NCI-H524 treated with DMSO at 0.1 percent for 48 hours (cell line): ENCODE results near the gene ARHGAP45.

Source experiments
- DNase-seq: peaks from one replicate; lab custom pipeline; 2025; lab: John Stamatoyannopoulos, UW

The ARHGAP45 gene

GRCh38 chr19:1054102-1055027 lies 12.6 kb upstream of the ARHGAP45 start:
- DNase-seq = no peak

- DNase-seq = no peak
Measured at GRCh38 chr19:1055028-1055425, 11.9 kb upstream of the ARHGAP45 start.

GRCh38 chr19:1055886-1056620 lies 10.9 kb upstream of the ARHGAP45 start:
- no peak for DNase-seq

GRCh38 chr19:1057176-1057855 lies 9.7 kb upstream of the ARHGAP45 start:
- no peak for DNase-seq

- no peak for DNase-seq
Measured at GRCh38 chr19:1058112-1058511, 8.9 kb upstream of the ARHGAP45 start.

GRCh38 chr19:1060689-1061088 lies 6.3 kb upstream of the ARHGAP45 start:
- no peak for DNase-seq

GRCh38 chr19:1061987-1062386 lies 5.0 kb upstream of the ARHGAP45 start:
- no peak for DNase-seq

GRCh38 chr19:1062387-1063029 lies 4.5 kb upstream of the ARHGAP45 start:
- no peak for DNase-seq

GRCh38 chr19:1063030-1063908 lies 3.7 kb upstream of the ARHGAP45 start:
- DNase-seq = no peak

GRCh38 chr19:1063909-1064660 lies 2.9 kb upstream of the ARHGAP45 start:
- DNase-seq = no peak

GRCh38 chr19:1064661-1065605 lies 2.0 kb upstream of the ARHGAP45 start:
- no peak for DNase-seq

GRCh38 chr19:1065606-1066109 lies 1.3 kb upstream of the ARHGAP45 start:
- no peak for DNase-seq

GRCh38 chr19:1066251-1066747 lies 668 bp upstream of the ARHGAP45 start:
- DNase-seq = no peak

GRCh38 chr19:1067341-1067957 lies 482 bp downstream of the ARHGAP45 start:
- no peak for DNase-seq

GRCh38 chr19:1068009-1069001 lies 1.3 kb downstream of the ARHGAP45 start:
- no peak for DNase-seq

GRCh38 chr19:1069009-1069779 lies 2.2 kb downstream of the ARHGAP45 start:
- no peak for DNase-seq
